Measurements from ENCODE around the gene ACTRT3. TPM values are rescaled to one million over a fixed set of nuclear protein-coding genes. Genes with fewer than 3 reads are reported as not detected.

The ACTRT3 gene
- total RNA-seq: 0.32 TPM

DNA sequence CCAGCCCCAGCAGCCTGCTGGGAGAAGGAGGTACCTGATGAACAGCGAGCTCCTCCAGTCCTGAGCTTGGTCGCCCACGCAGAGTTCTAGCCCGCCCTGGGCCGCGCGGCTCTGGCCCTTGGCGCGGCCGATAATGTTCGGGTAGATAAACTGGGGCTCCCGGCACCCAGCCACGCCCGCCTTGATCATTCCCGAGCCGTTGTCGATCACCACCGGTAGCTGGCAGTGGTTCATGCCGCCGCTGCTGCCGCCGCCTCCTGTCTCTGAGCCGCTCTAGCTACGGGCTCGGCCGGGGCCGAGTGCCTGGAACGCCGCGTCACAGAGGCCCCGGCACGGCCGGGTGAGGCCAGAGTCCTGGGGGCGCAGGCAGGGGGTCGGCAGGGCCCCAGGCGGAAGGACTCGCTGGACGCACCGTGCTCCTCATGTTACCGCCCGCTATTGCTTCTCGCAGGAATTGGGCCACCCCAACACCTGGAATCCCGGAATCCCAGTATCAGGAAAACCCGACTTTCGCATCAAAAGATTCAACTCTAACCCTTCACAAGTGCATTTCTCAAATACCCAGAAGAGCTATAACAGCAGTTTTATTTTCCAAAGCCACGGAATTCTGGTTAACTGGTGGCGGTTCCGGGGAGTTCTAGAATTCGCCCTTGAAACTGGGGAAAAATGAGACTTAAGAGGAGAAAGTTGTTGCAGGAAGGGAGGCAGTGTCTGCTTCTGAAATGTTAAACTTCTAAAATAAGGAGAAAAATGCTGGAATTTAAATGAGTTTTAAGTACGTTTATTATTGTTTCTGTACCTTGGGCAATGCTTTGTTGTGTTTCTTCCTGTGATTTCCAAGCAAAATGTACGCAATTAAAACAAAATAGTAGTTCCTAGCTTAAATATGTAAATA, at the start of gene ACTRT3:
ACTRT3 (minus strand) TSS at position 275 of the 895 bp plus-strand sequence; CDS start at position 234, 41 bp downstream.
- Histone ChIP-seq H3K9me3 (no peaks in the 10 kb centered on the region), H3K27me3 (no peaks in the 10 kb centered on the region), H3K4me1 (peaks cover 3 to 12% of the 10 kb centered on the region in 2 donors), H3K36me3 (peaks cover 0 to 4% of the 10 kb centered on the region in 2 donors), H3K4me3 (peak within 1 kb of the TSS; percentile 64 to 76), H3K27ac (peak within 1 kb of the TSS; percentile 91 to 95)
- no peak for TF ChIP-seq CTCF (IDR thresholded peaks at IDR 0.05)
- intact Hi-C loops (cut with DNase I): loop anchor here (5.0 to 10.0 kb wide), 5 partner anchors 198 to 1515 kb away; partner anchors contain the start of genes PHC3 and SEC62
- DNase-seq (ENCODE audit: low spot score in 2 of 2): peak in 1 of 2 donors; percentile 75

GRCh38 chr3:169818316-169818715, 49.0 kb upstream of the ACTRT3 start:
- H3K9me3 ChIP-seq: no peaks in the 10 kb centered on the region
- peaks cover 0 to 2% of the 10 kb centered on the region in 2 donors for H3K4me1 ChIP-seq
- H3K27me3 ChIP-seq: no peaks in the 10 kb centered on the region
- H3K4me3 ChIP-seq: no peak overlapping the region
- no peak for TF ChIP-seq CTCF (IDR thresholded peaks at IDR 0.05)
- intact Hi-C loops (cut with DNase I): no loop called here
- DNase-seq (ENCODE audit: low spot score in 2 of 2): no peak
- no peaks in the 10 kb centered on the region for H3K36me3 ChIP-seq
- H3K27ac ChIP-seq: no peak overlapping the region

- intact Hi-C loops (cut with DNase I): no loop called here
- Histone ChIP-seq H3K27ac (no peak overlapping the region), H3K27me3 (no peaks in the 10 kb centered on the region), H3K4me3 (no peak overlapping the region), H3K9me3 (no peaks in the 10 kb centered on the region), H3K4me1 (peaks cover 0 to 6% of the 10 kb centered on the region in 2 donors), H3K36me3 (no peaks in the 10 kb centered on the region)
- DNase-seq (ENCODE audit: low spot score in 2 of 2): no peak
- no peak for TF ChIP-seq CTCF (IDR thresholded peaks at IDR 0.05)
Measured at GRCh38 chr3:169815590-169816150, 46.3 kb upstream of the ACTRT3 start.

DNA sequence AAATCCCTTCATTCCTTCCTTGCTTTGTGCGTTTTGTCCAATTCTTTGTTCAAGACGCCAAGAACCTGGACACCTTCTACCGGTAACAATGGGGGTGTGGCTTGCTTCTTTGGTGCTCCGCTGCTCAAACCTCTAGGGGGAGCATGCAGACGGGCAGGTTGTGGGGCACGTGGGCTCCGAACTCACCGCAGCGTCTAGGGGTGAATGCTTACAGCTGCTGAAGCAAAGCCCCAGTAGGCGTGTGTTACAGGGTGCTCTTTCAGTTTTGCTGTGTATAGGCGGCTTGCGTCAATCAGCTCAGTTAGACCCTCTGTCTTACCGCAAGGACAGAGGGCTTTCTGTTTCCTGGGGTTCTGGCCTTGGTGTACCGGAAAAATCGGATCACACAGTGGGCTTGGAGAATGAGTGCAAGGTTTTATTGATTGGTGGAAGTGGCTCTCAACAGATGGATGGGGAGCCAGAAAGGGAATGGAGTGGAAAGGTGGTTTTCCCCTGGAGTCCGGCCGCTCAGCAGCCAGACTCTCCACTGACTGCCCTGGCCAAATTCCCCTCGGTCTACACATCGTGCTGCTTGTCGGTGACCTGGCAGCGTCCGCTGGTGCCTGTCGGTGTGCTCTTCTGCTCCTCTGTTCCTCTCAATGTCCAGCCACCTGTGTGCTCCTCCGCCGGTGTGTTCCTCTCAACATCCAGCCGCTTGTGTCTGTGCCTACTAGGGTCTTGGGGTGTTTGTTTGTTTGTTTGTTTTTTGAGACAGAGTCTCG, 44.6 kb upstream of the ACTRT3 start:
- intact Hi-C loops (cut with DNase I): no loop called here
- H3K27ac ChIP-seq: no peak overlapping the region
- TF ChIP-seq CTCF (IDR thresholded peaks at IDR 0.05): peak in 2 of 3 experiments; percentile 8 to 18
- H3K4me1 ChIP-seq: peaks cover 0 to 6% of the 10 kb centered on the region in 2 donors
- H3K9me3 ChIP-seq: no peaks in the 10 kb centered on the region
- H3K4me3 ChIP-seq: peak overlapping the region; percentile 3 to 73
- no peaks in the 10 kb centered on the region for H3K27me3 ChIP-seq
- H3K36me3 ChIP-seq: no peaks in the 10 kb centered on the region
- DNase-seq (ENCODE audit: low spot score in 2 of 2): peak in 1 of 2 donors; percentile 65

- peaks cover 0 to 6% of the 10 kb centered on the region in 2 donors for H3K4me1 ChIP-seq
- H3K27ac ChIP-seq: no peak overlapping the region
- no peaks in the 10 kb centered on the region for H3K27me3 ChIP-seq
- no peaks in the 10 kb centered on the region for H3K36me3 ChIP-seq
- intact Hi-C loops (cut with DNase I): no loop called here
- H3K9me3 ChIP-seq: no peaks in the 10 kb centered on the region
- no peak for DNase-seq (ENCODE audit: low spot score in 2 of 2)
- no peak for TF ChIP-seq CTCF (IDR thresholded peaks at IDR 0.05)
- H3K4me3 ChIP-seq: peak overlapping the region; percentile 58 to 73
Measured at GRCh38 chr3:169813278-169813677, 43.9 kb upstream of the ACTRT3 start.
